Prostate gland (tissue), 2 donors: Measurements from ENCODE around the gene PANK1. TPM values are rescaled to one million over a fixed set of nuclear protein-coding genes. Genes with fewer than 3 reads are reported as not detected.

Experiments
- DNase-seq: peaks from one replicate; pipeline ENCODE4 v3.0.0-alpha.2; 2019; ENCODE audit warnings: low spot score
- H3K27ac ChIP-seq, 2 donors: fragments of 200-600 bp; sonication (generic); 2 replicates each; pipeline ENCODE4 v1.5.1; 2017 to 2019
- H3K27me3 ChIP-seq: fragments of 200-600 bp; sonication (generic); replicated peaks from 2 replicates; pipeline ENCODE4 v1.5.1; 2019; ENCODE audit not compliant: insufficient read depth
- H3K36me3 ChIP-seq, 2 donors: fragments of 200-600 bp; sonication (generic); 1 replicate in 1 of 2; 2 replicates in 1 of 2; pipeline versions ENCODE4 v1.5.1 to v1.8.1; 2017 to 2019
- H3K4me1 ChIP-seq: fragments of 200-600 bp; sonication (generic); replicated peaks from 2 replicates; pipeline ENCODE4 v1.5.1; 2019
- H3K4me3 ChIP-seq, 2 donors: fragments of 200-600 bp; sonication (generic); 2 replicates each; pipeline ENCODE4 v1.5.1; 2017 to 2019
- H3K9me3 ChIP-seq: fragments of 200-600 bp; sonication (generic); 2 replicates; pipeline ENCODE4 v1.5.1; 2017
- CTCF ChIP-seq, 4 experiments: fragments of 200-600 bp in 2 of 4; fragments of 450-650 bp in 2 of 4; sonication (generic) in 2 of 4; IDR thresholded peaks; 1 replicate in 3 of 4; 2 replicates in 1 of 4; pipeline ENCODE4 v1.5.1; 2016 to 2019; ENCODE audit warnings: antibody characterized with exemption in 4 of 4, mild to moderate bottlenecking in 2 of 4, moderate library complexity in 2 of 4
- POLR2A ChIP-seq: fragments of 450-650 bp; IDR thresholded peaks from one replicate; pipeline ENCODE4 v1.6.1; 2016; ENCODE audit warnings: antibody characterized with exemption, mild to moderate bottlenecking
- POLR2AphosphoS5 ChIP-seq: sonication (generic); formaldehyde crosslinking; IDR thresholded peaks from one replicate; pipeline ENCODE4 v1.6.1; 2017; ENCODE audit warnings: antibody characterized with exemption
- whole genome bisulfite sequencing: methylation state at CpG from one replicate; pipeline ENCODE4 v1.1.5; 2018; 5-methylcytosine and 5-hydroxymethylcytosine counted together
- intact Hi-C: fragments of 100-400 bp; cut with DNase I; formaldehyde crosslinking; loops from one replicate; pipeline ENCODE4 v1.14.2; 2022
- total RNA-seq, 2 donors: library from RNA; depleted of rRNA; stranded (reverse); fragments of >200 nt; gene quantifications; one replicate each; pipeline ENCODE4 v1.1.0, GENCODE V29; 2016

The PANK1 gene
- total RNA-seq: 10 to 100 TPM in 1 of 2 donors, 1 to 10 TPM in 1; 3.1 to 16.0 TPM

- WGBS: under 1% methylated on average over 33 of the region's 56 CpGs
- peak; percentile 48 for TF ChIP-seq POLR2AphosphoS5
- no peak for TF ChIP-seq CTCF (IDR thresholded peaks at IDR 0.05)
- TF ChIP-seq POLR2A: no peak
- H3K27me3 ChIP-seq: no peaks in the 10 kb centered on the region
- H3K9me3 ChIP-seq: no peaks in the 10 kb centered on the region
- H3K4me3 ChIP-seq: peak within 1 kb of the TSS; percentile 64 to 67
- DNase-seq: peak; percentile 88
- intact Hi-C loops: loop anchor here (2.0 to 10.0 kb wide), 2 partner anchors 56 to 220 kb away; partner anchors contain the start of gene KIF20B
- no peaks in the 10 kb centered on the region for H3K36me3 ChIP-seq
- H3K27ac ChIP-seq: peak within 1 kb of the TSS; percentile 60 to 78
- H3K4me1 ChIP-seq: no peaks in the 10 kb centered on the region
Observed at GRCh38 chr10:89644967-89645741, at the start of gene PANK1. Gene PANK1, minus strand, starts transcription at chr10:89645242. Its CDS starts 351 bp downstream, at chr10:89644891.

GRCh38 chr10:89693176-89693575, 48.1 kb upstream of the PANK1 start:
- Histone ChIP-seq H3K36me3 (no peaks in the 10 kb centered on the region), H3K27ac (no peak overlapping the region), H3K4me1 (no peaks in the 10 kb centered on the region), H3K9me3 (no peaks in the 10 kb centered on the region), H3K4me3 (no peak overlapping the region), H3K27me3 (no peaks in the 10 kb centered on the region)
- intact Hi-C loops: no loop called here
- no peak for DNase-seq
- TF ChIP-seq CTCF (IDR thresholded peaks at IDR 0.05) (no peak), POLR2A (no peak), POLR2AphosphoS5 (no peak)
- whole genome bisulfite sequencing: 93% methylated on average over 5 of the region's 5 CpGs

- 72% methylated on average over 4 of the region's 4 CpGs for WGBS
- Histone ChIP-seq H3K27me3 (no peaks in the 10 kb centered on the region), H3K27ac (no peak overlapping the region), H3K36me3 (no peaks in the 10 kb centered on the region), H3K4me3 (no peak overlapping the region), H3K9me3 (no peaks in the 10 kb centered on the region), H3K4me1 (no peaks in the 10 kb centered on the region)
- no peak for DNase-seq
- TF ChIP-seq CTCF (IDR thresholded peaks at IDR 0.05) (no peak), POLR2A (no peak), POLR2AphosphoS5 (no peak)
- intact Hi-C loops: no loop called here
Observed at GRCh38 chr10:89692416-89692815, 47.4 kb upstream of the PANK1 start.

GRCh38 chr10:89690027-89690426, 45.0 kb upstream of the PANK1 start:
- TF ChIP-seq POLR2A (no peak), CTCF (IDR thresholded peaks at IDR 0.05) (no peak), POLR2AphosphoS5 (no peak)
- Histone ChIP-seq H3K9me3 (no peaks in the 10 kb centered on the region), H3K4me1 (no peaks in the 10 kb centered on the region), H3K27me3 (no peaks in the 10 kb centered on the region), H3K27ac (no peak overlapping the region), H3K4me3 (no peak overlapping the region), H3K36me3 (no peaks in the 10 kb centered on the region)
- intact Hi-C loops: no loop called here
- no peak for DNase-seq
- 49% methylated on average over 2 of the region's 2 CpGs for WGBS

GRCh38 chr10:89685936-89686335, 40.9 kb upstream of the PANK1 start:
- Histone ChIP-seq H3K27me3 (no peaks in the 10 kb centered on the region), H3K9me3 (no peaks in the 10 kb centered on the region), H3K27ac (no peak overlapping the region), H3K4me3 (no peak overlapping the region), H3K4me1 (no peaks in the 10 kb centered on the region), H3K36me3 (no peaks in the 10 kb centered on the region)
- intact Hi-C loops: no loop called here
- TF ChIP-seq CTCF (IDR thresholded peaks at IDR 0.05) (no peak), POLR2AphosphoS5 (no peak), POLR2A (no peak)
- WGBS: 93% methylated on average over 4 of the region's 4 CpGs
- DNase-seq: no peak
